ENCODE data around the gene F8.
A peak's percentile ranks its signal among the peaks of the same experiment; 100 is the strongest.

The F8 gene

GRCh38 chrX:155022585-155022984, at the start of gene F8:
F8 (minus strand) TSS chrX:155022723; CDS start chrX:155022552, 171 bp downstream.
- no peak for DNase-seq (ENCODE audit: low read depth in 2 of 2)

DNA sequence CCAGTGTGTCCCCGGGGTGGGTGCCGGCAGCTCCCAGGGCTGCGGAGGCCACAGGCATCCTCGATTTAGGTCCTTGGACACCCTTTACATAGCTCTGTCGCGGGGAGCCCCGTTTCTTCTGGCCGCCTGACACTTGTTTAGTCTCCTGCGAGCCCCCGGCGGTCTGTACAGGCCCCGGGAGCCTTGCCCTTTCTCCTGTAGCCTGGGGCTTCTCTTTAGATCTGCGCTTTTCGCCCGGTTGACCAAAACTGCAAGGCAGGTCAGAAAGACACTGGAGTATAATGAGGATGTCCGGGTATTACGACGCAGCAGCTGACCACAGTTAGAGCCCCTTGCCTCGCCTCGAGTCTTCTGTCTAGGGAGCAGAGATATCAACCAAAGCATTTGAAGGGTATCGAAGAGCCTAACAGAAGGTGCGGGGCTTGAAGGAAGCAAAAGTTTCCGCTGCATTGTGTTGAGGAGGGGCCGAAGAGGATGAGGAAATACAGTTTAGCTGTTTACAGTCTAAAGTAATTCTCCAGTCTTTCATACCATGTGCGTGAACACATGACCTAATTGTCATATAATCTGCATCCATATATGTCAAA, 49.3 kb upstream of the F8 start:
- DNase-seq (ENCODE audit: low read depth in 2 of 2) = no peak

- peak; percentile 57 to 75 for DNase-seq (ENCODE audit: low read depth in 2 of 2)
Observed at GRCh38 chrX:155070975-155071693, 48.6 kb upstream of the F8 start, which contains the start of the genes BRCC3, CMC4 and MTCP1. BRCC3 (plus strand) TSS chrX:155071508; CDS start chrX:155071528, 20 bp downstream. CMC4 (minus strand) TSS chrX:155071136; CDS start chrX:155064023, 7,113 bp downstream. MTCP1 (minus strand) TSS chrX:155071136; CDS start chrX:155066010, 5,126 bp downstream.

DNA sequence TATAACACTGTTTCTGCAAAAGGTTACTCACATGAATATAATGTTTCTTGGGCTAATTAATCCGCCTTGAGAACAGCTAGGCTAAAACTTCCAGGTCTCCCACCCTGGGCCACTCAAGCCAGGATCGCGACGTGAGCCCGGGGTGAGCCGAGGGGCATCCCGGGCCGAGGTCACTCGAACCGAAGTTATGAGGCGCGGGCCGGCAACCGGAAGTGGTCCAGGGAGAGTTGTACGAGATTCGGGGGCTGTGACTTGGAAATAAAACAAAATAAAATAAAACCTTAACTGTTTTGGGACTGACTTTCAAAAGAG, 48.1 kb upstream of the F8 start:
- no peak for DNase-seq (ENCODE audit: low read depth in 2 of 2)

GRCh38 chrX:155070038-155070437, 47.5 kb upstream of the F8 start:
- no peak for DNase-seq (ENCODE audit: low read depth in 2 of 2)

DNA sequence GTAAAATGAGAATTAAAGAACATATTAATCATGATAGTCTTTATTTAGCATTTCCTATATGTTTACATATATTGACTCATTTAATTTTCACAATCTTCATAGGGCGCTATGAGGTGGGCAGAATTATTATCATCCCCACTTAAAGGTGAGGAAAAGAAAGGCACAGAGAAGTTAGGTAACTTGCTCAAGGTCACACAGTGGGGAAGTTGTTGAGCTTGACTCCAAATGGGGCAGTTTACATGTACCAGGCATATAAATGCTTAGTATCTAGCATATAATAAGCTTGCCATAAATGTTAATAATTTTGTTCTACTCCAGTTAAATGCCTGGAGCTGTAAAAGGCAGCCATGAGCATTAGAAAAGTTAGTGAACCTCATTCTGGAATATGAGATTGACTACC, 46.9 kb upstream of the F8 start:
- no peak for DNase-seq (ENCODE audit: low read depth in 2 of 2)

- DNase-seq (ENCODE audit: low read depth in 2 of 2) = no peak
Observed at GRCh38 chrX:155068165-155068564, 45.6 kb upstream of the F8 start.

DNA sequence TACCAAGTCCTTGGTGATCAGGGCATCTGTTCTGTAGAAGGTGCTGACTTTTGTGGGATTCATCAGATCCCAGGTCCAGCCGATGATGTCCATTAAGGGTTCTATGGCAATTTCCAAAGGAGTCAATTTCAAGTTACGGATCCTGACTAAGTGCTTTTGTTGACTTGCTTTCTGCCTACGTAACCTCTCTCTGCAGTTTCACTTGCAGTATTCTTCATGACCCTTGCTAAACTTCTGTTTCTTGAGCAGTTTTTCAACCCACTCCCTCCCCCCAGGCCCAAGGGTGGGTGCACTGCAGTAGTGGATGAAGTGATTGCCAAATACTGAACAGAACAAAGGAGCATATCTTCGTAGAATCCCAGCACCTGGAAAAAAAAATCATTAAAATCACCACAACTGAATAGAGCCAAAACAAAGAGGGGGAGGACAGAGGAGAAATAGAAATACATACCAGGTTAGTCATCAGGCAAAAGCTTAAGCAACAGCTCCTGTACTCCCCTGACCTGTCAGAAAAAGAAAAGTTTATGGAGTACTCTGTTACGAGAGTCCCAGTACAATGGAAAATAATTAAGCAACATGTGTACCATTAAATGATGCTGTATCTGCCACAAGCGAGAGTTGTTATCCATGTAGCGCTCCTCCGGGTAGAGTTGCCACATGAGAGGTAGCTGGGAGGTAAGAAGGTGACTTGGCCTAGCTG, 42.7 kb upstream of the F8 start:
- no peak for DNase-seq (ENCODE audit: low read depth in 2 of 2)

- no peak for DNase-seq (ENCODE audit: low read depth in 2 of 2)
Observed at GRCh38 chrX:155061760-155062159, 39.2 kb upstream of the F8 start.

DNA sequence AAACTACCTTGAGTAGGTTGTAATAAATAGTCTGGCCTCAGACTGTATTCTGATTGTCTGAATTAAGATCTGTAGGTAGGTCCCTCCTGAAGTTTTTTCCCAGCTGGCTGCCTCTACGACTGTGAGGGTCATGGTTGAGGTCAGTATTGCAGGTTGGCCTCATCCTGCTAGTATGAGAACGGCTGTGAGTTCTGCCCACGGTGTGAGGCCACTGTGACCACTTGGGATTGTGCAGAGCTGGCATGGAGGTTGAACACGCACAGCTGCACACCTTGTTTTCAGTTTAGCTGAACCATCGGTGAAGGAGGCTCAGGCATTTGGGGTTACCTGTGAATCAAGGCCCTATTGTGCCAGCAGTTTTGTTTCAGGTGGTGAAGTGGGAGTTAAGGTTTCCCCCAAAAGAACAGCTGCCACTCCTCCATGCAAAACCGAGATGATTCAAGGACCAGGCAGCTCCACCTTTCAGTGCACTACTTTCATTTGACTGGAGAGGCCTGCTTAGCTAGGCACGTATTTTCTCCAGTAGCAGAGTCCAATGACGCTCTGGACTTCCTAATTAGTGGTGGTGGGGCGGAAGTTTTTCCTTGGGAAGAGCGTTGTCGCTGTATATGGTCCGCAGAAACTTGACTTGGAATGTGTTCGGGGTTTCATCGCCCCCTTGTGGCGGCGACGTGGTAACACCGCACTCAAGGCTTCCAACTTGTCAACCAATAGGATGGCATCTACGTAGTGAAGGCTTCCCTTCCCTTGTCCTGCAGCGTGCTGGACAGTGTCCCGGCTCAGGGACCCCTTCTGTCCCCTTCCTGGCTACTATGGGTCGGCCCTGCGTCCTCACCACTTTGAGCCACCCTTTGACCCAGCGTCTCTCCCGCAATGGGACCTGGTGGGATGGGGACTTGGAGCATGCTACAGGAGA, 34.6 kb upstream of the F8 start:
- no peak for DNase-seq (ENCODE audit: low read depth in 2 of 2)

DNA sequence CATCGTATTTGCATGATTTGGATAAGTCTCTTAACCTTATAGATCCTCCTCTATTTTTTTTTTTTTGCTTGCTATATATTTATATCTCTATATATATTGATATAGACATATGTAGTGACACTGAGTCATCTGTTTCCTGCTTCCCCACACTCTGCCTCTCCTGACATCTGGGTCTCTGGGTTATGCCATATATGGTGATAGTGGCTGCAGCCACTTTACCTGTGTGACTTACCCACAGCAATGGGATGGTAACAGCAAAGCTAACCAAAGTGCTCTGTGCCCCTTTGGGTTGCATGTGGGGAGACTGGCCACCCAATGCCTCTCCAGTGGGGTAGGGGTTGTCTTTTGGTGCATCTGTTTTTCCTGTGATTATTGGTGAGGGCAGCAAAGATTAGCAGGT, 33.9 kb upstream of the F8 start:
- DNase-seq (ENCODE audit: low read depth in 2 of 2) = no peak

- DNase-seq (ENCODE audit: low read depth in 2 of 2) = no peak
Observed at GRCh38 chrX:155055494-155055893, 33.0 kb upstream of the F8 start.

- no peak for DNase-seq (ENCODE audit: low read depth in 2 of 2)
Observed at GRCh38 chrX:155054255-155054654, 31.7 kb upstream of the F8 start.

GRCh38 chrX:155053656-155054055, 31.1 kb upstream of the F8 start:
- DNase-seq (ENCODE audit: low read depth in 2 of 2) = no peak

GRCh38 chrX:155052738-155053498, 30.4 kb upstream of the F8 start:
- DNase-seq (ENCODE audit: low read depth in 2 of 2) = no peak

- peak in 1 of 2 donors; percentile 20 for DNase-seq (ENCODE audit: low read depth in 2 of 2)
Observed at GRCh38 chrX:155048977-155049619, 26.6 kb upstream of the F8 start.

DNA sequence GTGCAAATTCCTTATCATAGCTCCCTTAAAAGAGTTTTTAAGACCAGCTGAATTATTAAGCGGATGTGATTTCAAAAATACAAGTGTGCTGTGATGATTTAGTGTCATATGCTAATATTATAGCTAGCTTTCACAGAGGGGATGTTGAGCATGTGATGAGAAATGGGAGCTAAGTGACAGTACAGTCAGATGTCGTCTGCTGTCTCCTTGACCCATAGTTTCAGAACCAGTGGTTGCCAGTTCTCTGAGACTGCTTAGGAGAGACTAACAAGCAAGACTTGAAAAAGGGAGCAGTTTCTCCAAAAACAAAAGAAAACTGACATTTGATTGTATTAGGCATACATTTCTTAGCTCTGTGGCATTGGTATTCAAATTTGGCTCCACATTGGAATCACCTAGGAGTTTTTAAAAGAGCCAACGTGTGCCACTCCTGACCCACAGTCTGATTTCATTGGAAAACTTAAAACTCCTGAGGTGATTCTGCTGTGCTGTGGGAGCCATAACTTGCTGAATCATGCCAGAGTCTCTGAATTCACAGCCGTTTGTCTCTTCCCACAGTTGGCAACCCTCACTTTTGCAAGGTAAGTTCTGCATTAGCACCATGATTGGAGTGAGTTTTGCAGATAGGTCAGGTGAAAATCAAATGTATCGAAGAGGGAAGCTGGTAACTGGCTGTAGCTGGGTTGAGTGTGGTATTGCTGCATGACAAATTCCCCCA, 24.4 kb upstream of the F8 start:
- no peak for DNase-seq (ENCODE audit: low read depth in 2 of 2)

- no peak for DNase-seq (ENCODE audit: low read depth in 2 of 2)
Observed at GRCh38 chrX:155046129-155046810, 23.7 kb upstream of the F8 start.

GRCh38 chrX:155035688-155036087, 13.2 kb upstream of the F8 start:
- DNase-seq (ENCODE audit: low read depth in 2 of 2) = no peak
